Upper lobe of left lung (tissue), 4 donors: ENCODE results near the gene LYL1.

Experiments used
- EP300 ChIP-seq, 4 donors: sonication (generic); formaldehyde crosslinking; IDR thresholded peaks; one replicate each; pipeline ENCODE4 v1.5.1; 2017; ENCODE audit warnings: antibody characterized with exemption in 4 of 4, control low read depth in 2 of 4
- POLR2A ChIP-seq, 4 donors: fragments of 450-650 bp; IDR thresholded peaks; one replicate each; pipeline ENCODE4 v1.5.1; 2016 to 2017; ENCODE audit warnings: antibody characterized with exemption in 4 of 4, mild to moderate bottlenecking in 2 of 4
- TF ChIP-seq, protein P1 (sequence below), 6 experiments: fragments of 450-650 bp in 4 of 6; fragments of 200-600 bp in 2 of 6; sonication (generic) in 2 of 6; IDR thresholded peaks; one replicate each; pipeline ENCODE4 v1.5.1; 2016 to 2019; ENCODE audit warnings: antibody characterized with exemption in 6 of 6

DNA sequence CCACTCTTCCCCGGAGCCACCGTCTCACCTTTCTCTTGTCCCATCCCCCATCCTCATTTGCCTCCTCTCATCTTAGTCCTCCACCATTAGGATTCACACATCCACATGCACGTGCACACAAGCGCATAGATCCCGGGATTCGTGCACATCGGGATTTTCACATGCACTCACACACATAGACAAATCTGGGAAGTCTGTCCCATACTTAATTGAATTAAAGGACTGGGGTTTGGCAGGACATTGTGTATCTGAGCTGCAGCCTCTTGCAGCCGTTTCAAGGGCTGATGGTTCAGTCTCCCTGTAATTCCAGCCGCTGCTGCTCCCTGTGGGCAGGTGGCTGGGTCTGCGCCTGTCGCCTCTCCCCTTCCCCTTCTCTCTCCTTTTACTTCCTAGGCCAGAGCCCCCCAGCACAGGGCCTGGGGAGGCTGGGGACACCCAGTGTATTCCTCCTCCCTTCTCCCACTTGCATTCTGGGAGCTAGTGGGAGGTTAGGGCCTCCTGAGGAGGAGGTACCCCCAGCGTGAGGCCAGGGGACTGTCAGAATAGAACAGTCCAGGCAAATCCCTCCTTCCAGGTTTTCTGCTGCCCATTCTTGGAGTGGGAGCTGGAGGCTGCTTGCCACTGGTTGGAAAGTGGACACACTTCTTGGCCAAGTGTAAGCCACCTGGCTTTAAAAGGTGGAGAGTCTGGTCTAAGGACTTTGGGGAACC lies 43.6 kb downstream of the LYL1 start:
- TF ChIP-seq, protein P1, sequence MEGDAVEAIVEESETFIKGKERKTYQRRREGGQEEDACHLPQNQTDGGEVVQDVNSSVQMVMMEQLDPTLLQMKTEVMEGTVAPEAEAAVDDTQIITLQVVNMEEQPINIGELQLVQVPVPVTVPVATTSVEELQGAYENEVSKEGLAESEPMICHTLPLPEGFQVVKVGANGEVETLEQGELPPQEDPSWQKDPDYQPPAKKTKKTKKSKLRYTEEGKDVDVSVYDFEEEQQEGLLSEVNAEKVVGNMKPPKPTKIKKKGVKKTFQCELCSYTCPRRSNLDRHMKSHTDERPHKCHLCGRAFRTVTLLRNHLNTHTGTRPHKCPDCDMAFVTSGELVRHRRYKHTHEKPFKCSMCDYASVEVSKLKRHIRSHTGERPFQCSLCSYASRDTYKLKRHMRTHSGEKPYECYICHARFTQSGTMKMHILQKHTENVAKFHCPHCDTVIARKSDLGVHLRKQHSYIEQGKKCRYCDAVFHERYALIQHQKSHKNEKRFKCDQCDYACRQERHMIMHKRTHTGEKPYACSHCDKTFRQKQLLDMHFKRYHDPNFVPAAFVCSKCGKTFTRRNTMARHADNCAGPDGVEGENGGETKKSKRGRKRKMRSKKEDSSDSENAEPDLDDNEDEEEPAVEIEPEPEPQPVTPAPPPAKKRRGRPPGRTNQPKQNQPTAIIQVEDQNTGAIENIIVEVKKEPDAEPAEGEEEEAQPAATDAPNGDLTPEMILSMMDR (IDR thresholded peaks at IDR 0.05), result peak in 1 of 6 experiments; percentile 6
- TF ChIP-seq POLR2A (IDR thresholded peaks at IDR 0.05) (no peak), EP300 (IDR thresholded peaks at IDR 0.05) (no peak)
